Lower leg skin (tissue), 3 donors: ENCODE data around the gene ZBTB8B.

Source experiments
- CTCF ChIP-seq, 3 donors: fragments of 450-650 bp; IDR thresholded peaks; one replicate each; pipeline ENCODE4 v1.5.1; 2016; ENCODE audit warnings: antibody characterized with exemption in 3 of 3, mild to moderate bottlenecking in 3 of 3, moderate library complexity in 2 of 3
- POLR2A ChIP-seq, 2 donors: fragments of 450-650 bp; IDR thresholded peaks; one replicate each; pipeline ENCODE4 v1.6.1; 2016 to 2017; ENCODE audit warnings: antibody characterized with exemption in 2 of 2, mild to moderate bottlenecking in 1 of 2, moderate library complexity in 1 of 2

GRCh38 chr1:32494196-32494595 lies 29.3 kb downstream of the ZBTB8B start:
- TF ChIP-seq CTCF (IDR thresholded peaks at IDR 0.05) (no peak), POLR2A (IDR thresholded peaks at IDR 0.05) (no peak)
